GM19043 (cell line): ENCODE data around the gene CLIC5.

Experiments used
- ATAC-seq: cut with Tn5 transposase; IDR thresholded peaks from one replicate; pipeline ENCODE4 v1.9.1; 2021; ENCODE audit warnings: low read depth; ENCODE audit not compliant: unreplicated experiment

The CLIC5 gene

DNA sequence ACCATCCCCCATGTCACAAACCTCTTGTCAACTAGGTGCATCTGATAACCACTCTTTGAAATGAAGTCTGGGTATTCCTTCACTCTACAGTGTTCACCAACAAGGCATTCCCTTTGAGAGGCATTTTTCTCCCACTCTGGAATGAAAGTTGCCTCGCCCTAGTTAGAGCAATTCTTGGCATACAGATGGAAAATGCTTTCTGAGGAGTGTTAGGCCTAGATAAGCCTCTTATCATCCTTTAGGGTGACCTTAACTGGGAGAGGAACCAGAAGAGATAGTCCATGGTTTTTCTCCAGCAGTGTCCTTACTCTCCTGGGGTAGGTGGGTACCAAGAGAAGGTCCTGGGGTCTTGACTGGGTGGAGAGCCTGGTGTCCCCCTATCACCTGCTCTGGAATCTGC lies 14.8 kb downstream of the CLIC5 start:
- no peak for ATAC-seq

GRCh38 chr6:45998524-45998923 lies 17.1 kb downstream of the CLIC5 start:
- no peak for ATAC-seq

DNA sequence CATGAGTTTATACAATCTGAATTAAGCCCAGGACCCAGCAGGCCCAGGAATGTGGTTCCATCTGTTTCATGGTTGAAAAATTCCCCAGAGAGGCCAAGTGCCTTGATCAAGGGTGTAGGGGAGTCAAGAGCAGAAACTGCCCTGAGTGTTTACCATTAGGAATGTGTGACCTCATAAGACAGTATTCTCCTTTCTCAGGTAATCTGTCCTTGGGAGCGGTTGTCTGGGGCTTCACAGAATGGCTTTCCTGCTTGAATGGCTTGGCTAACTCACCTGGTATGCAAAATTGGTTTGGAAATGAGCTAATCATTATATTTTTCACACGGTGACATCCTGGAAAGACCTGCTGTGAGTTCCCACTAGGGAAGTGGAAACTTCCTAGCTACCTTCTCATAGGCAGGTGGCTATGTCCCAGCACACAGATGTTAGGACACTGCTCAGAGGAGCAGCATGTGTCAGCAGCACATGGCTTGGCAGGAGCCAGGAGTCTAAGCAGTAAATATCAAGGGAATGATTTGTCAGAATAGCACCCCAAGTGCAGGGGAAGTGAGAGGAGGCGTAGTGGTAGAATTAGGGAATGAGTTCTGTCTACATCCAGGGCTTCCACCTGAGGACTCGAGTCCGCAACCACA lies 17.7 kb downstream of the CLIC5 start:
- no peak for ATAC-seq

DNA sequence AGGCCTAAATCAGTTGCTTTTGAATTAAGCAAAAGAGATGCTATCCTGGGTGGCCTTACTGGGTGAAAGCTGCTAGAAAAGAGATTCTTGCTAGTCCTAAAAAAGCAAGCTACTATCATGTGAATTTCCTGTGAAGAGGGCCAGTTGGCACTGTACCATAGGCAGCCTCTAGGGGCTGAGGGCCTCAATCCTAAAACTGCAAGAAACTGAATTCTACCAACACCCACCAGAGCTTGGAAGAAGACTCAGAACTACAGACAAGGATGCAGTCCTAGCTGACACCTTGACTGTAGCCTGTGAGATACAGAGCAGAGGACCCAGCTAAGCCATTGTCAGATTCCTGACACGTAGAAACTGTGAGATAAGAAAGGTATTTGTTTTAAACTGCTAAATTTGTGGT lies 24.5 kb downstream of the CLIC5 start:
- no peak for ATAC-seq

DNA sequence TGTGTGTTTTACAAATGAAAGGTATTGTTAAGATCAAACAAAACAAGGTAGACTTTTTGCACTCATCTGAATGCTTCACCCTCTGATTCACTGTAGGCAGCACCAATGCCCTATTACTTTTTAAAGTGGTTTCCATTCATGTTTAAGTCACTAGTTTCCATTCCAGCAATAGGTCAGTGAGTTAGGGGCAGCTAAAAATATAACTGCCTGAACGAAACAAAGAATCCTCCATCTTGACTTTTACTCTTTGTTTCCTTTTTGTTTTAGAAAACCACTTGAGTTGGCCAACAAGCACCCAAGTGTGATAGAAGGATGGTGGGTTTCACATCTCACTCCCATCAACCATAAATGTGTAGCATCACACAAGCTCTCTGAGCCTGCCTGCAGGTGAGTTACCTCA lies 25.5 kb downstream of the CLIC5 start:
- ATAC-seq, result no peak

- no peak for ATAC-seq
Observed at GRCh38 chr6:45988635-45989034, 27.0 kb downstream of the CLIC5 start.

GRCh38 chr6:45987856-45988255 lies 27.8 kb downstream of the CLIC5 start:
- no peak for ATAC-seq

DNA sequence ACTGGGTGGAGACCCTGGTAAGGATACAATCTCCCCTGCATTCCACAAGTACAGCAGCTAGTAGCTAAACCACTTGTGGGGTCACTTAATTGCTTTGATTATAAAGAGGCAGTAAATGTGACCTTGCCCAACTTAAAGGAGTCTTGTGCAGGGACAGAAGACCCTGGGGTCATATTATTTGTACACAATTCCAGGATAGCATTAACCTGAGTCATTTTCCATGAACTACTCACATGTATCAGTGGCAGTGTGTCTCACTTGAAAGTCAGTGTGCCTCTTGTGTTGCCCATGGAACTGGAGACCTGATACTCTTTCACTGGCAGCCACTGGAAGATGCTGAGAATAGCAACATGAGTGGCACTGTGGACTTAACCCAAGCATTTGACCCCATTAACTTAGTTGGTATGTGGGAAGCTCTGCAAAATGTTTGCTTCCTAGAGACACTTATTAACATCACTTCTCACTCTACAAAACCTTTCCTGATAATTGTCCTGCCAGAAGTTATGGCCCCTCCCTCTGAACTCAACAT lies 28.9 kb downstream of the CLIC5 start:
- no peak for ATAC-seq

DNA sequence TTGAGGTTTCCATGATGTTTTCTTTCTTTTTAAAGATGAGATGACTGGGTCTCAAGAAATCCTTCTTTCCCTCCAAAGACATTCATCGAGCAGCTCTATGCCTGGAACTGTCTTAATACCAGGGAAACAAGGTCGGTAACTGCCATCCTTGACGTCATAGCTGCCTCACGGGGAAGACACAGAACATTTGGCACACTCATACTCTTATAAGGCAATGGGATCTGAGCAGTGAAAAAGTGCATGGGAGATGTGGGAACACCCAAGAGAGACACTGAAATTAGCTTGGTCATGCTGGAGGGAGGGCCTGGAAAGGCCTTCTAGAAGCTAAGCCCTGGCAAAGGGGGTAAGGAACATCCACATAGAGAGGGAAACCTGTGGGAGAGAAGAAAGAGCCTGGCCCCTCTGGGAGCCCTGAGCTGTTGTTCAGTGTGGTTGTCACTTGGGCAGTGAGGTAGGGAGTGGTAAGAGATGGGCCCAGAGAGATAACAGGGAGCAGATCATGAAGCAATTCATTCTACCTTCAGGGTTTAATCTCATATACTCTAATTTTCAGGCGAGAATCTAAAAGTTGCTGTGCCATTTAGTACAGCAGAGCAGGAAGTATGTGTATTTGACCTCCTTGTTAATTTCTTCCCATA lies 30.8 kb downstream of the CLIC5 start:
- no peak for ATAC-seq

DNA sequence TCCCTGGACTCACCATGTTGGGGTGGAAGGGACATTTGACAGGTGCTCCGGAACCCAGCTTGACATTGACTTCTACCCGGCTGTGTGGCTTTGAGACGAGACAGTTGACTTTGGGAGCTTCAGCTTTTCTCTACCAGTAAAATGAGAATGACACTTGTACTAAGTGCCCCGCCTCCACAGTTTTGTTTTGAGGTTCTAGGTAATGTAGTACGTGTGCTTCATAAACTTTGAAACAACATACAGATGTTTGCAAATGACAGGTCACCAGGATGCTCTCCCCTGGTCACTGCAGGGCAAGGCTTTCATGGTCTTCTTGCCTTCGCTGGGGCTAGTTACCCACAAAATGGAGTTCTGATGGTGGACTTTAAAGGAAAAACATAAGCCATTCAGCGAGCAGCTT lies 31.3 kb downstream of the CLIC5 start:
- ATAC-seq, result no peak

DNA sequence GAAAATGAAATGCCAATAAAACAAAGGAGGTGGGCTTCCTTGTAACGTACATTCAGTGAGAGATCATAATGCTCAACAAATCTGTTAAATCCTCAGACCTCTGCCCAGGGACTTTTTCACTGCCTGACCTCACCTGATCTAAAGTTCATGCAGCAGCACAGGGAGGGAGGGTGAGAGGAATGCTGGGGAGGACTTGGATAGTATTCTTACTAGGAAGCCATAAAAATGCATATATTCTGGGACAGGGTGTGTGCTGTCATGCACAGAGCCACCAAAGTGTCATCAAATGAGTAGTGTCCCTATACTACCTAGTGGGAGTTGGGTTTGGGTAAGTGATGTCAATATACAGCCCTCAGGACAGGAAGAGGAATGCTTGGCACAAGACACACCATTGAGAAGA lies 32.6 kb downstream of the CLIC5 start:
- no peak for ATAC-seq

GRCh38 chr6:45982280-45983036 lies 33.2 kb downstream of the CLIC5 start:
- ATAC-seq, result no peak

DNA sequence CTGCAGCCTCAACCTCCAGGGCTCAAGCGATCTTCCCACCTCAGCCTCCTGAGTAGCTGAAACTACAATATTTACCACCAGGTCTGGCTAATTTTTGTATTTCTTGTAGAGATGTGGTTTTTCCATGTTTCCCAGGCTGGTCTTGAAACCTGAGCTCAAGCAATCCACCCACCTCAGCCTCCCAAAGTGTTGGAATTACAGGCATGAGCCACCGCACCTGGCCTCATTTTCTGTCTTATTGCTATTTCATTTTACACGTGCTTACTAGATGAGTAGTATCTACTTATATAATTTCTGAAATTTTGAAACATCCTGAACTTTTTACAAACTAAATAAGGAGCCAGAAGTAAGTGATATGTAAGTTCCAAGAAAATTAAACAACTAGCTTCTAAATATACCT lies 34.6 kb downstream of the CLIC5 start:
- no peak for ATAC-seq

- ATAC-seq, result no peak
Observed at GRCh38 chr6:45979311-45979710, 36.3 kb downstream of the CLIC5 start.

GRCh38 chr6:45974596-45974995 lies 41.1 kb downstream of the CLIC5 start:
- ATAC-seq, result no peak

DNA sequence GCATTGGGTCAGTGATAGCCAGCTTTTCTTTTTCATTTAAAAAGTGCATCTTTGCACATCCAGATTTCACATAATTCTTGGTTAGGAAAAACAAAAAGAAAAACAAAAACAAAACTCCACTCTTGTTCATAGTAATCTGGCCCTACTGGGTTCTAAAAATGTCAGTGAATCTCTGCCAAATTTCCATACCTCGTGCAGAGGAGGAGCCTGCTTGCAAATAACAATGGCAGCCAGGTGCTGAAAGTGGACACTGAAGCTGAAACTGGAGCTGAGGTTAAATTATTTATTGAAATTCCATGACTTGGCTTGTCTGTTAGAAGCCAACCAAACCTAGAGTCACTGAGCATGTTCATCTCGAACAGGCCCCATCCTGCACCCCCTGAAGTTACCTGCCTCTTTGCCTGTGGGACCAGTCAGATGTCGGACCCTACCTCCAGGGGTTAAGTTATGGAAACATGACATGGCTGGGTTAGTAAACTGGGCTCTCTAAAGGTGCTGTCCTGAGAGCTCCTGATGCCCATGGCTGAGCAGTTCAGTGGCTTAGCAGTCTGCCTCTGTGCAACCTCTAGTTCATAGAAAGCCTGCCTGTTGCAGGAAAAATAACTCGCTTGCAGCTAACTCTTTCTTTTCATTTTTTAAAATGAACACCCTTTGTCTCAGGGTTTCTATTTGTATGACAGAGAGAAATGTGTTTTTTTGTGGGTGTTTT lies 42.7 kb downstream of the CLIC5 start:
- ATAC-seq, result no peak

- no peak for ATAC-seq
Observed at GRCh38 chr6:45971287-45971686, 44.4 kb downstream of the CLIC5 start.

- ATAC-seq, result no peak
Observed at GRCh38 chr6:45970326-45970725, 45.3 kb downstream of the CLIC5 start.

GRCh38 chr6:45969883-45970282 lies 45.8 kb downstream of the CLIC5 start:
- ATAC-seq, result no peak

DNA sequence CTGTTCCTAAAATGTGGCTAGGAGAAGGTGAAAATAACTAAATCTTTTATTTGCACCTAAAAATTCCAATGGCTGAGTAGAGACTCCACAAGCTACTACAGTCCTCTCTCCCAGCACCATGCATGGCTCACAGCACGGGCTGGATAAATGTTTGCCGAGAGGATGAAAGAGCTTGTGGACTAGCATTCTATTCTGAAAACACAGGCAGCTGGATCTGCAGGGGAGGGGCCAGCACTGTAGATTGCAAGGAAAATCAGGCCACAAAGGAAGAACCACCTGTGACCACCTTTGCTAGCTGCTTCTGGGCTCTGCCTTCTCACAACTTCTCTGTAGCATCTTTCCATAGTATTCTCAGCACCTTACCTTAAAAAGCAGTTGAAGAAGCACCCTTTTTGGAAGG lies 46.6 kb downstream of the CLIC5 start:
- no peak for ATAC-seq

DNA sequence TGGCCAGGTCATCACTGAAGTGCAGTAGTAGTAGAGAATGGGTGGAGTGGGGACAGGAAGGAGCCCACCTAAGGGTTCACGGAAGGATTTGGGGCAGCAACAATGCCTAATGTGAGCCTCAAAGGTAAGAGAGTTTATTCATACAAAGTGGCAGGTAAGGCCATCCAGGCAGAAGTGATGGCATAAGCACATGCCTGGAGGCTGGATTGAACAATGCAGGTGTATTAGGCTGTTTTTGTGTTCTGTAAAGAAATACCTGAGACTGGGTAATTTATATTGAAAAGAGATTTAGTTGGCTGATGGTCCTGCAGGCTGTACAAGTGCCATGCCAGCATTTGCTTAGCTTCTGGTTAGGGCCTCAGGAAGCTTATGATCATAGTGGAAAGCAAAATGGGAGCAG lies 48.3 kb downstream of the CLIC5 start:
- no peak for ATAC-seq
